Keratinocyte (primary cell): Measurements from ENCODE around the gene CMIP.

Source experiments
- EZH2 ChIP-seq: IDR thresholded peaks from one replicate; pipeline ENCODE4 v1.6.1; 2012; ENCODE audit warnings: inconsistent platforms, mild to moderate bottlenecking, low read length, moderate library complexity
- TF ChIP-seq, protein P1 (sequence below), 3 experiments: IDR thresholded peaks in 1 of 3; conservative IDR thresholded peaks in 1 of 3; optimal IDR thresholded peaks in 1 of 3; 2 replicates in 2 of 3; 3 replicates in 1 of 3; pipeline versions ENCODE3 to v1.5.1; 2011; ENCODE audit warnings: low read length in 3 of 3, mild to moderate bottlenecking in 3 of 3, moderate library complexity in 2 of 3, control low read depth in 1 of 3, inconsistent platforms in 1 of 3; ENCODE audit not compliant: insufficient read depth in 2 of 3; ENCODE audit errors: extremely low read depth in 1 of 3

DNA sequence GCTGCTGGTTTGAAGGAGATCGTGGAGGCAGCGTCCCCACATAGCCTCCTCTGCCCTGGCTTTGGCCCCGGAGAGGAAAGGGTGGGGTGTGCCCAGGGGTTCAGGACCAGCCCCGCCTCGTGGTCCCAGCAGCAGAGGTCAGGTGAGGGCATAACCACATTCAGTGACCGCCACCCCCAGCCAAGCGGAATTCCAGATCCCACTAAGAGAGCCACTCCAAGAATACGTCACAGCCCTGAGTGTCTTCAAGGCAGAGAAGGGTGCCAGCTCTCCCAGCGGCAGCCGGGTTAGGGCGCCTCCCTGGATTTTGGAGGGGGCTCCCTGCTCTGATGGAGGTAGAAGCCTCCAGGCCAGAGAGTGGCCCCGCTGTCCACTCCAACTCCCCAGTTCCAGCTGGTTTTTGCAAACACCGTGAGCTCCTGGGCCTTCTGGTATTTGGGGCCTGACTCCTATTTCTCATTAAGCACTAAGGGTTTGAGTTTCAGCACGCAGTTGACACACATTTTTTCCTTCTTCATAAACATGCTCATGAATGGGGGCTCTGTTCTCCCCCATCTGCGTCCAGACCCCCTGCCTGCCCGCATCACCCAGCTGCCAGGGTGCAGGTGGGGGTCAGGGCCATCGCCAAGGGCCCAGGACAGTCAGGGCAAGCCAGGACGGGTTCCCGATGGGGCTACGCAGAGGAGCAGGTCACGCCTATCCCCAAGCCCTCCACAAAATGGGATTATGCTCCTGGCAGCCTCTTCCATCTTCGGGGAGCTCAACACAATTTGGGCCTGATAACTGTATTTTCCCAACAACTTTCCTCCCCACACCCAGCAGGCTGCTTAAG is 236.1 kb downstream of the CMIP start:
- TF ChIP-seq, protein P1, sequence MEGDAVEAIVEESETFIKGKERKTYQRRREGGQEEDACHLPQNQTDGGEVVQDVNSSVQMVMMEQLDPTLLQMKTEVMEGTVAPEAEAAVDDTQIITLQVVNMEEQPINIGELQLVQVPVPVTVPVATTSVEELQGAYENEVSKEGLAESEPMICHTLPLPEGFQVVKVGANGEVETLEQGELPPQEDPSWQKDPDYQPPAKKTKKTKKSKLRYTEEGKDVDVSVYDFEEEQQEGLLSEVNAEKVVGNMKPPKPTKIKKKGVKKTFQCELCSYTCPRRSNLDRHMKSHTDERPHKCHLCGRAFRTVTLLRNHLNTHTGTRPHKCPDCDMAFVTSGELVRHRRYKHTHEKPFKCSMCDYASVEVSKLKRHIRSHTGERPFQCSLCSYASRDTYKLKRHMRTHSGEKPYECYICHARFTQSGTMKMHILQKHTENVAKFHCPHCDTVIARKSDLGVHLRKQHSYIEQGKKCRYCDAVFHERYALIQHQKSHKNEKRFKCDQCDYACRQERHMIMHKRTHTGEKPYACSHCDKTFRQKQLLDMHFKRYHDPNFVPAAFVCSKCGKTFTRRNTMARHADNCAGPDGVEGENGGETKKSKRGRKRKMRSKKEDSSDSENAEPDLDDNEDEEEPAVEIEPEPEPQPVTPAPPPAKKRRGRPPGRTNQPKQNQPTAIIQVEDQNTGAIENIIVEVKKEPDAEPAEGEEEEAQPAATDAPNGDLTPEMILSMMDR (optimal IDR thresholded peaks at IDR 0.05 in 1 of 3, IDR thresholded peaks at IDR 0.05 in 1 of 3, conservative IDR thresholded peaks at IDR 0.05 in 1 of 3; ENCODE audit: extremely low read depth in 1 of 3, insufficient read depth in 2 of 3, low read length in 3 of 3), result no peak
- no peak for TF ChIP-seq EZH2
